ENCODE measurements around the gene HNRNPF.
"Not testable (repeated sequence)": the region's sequence is repeated elsewhere in the genome, so short reads cannot be mapped to it uniquely, and the experiment has no call there.

The HNRNPF gene

GRCh38 chr10:43396061-43396927 lies 12.7 kb downstream of the HNRNPF start:
- peak overlapping the region; percentile 89 for H3K27ac Mint-ChIP-seq
- H3K4me3 Mint-ChIP-seq, result peak overlapping the region; percentile 93
- H3K36me3 Mint-ChIP-seq (ENCODE audit: low read depth), result peaks cover 58% of the 10 kb centered on the region
- no peaks in the 10 kb centered on the region for H3K27me3 Mint-ChIP-seq (ENCODE audit: low read depth)
- H3K9me3 Mint-ChIP-seq, result no peaks in the 10 kb centered on the region
- H3K4me1 Mint-ChIP-seq (ENCODE audit: low read depth), result peaks cover 67% of the 10 kb centered on the region

- Mint-ChIP-seq H3K4me1 (ENCODE audit: low read depth) (peaks cover 64% of the 10 kb centered on the region), H3K4me3 (peak overlapping the region; percentile 93), H3K36me3 (ENCODE audit: low read depth) (peaks cover 61% of the 10 kb centered on the region), H3K27me3 (ENCODE audit: low read depth) (no peaks in the 10 kb centered on the region), H3K27ac (peak overlapping the region; percentile 89), H3K9me3 (no peaks in the 10 kb centered on the region)
Measured at GRCh38 chr10:43395571-43396060, 13.4 kb downstream of the HNRNPF start.

DNA sequence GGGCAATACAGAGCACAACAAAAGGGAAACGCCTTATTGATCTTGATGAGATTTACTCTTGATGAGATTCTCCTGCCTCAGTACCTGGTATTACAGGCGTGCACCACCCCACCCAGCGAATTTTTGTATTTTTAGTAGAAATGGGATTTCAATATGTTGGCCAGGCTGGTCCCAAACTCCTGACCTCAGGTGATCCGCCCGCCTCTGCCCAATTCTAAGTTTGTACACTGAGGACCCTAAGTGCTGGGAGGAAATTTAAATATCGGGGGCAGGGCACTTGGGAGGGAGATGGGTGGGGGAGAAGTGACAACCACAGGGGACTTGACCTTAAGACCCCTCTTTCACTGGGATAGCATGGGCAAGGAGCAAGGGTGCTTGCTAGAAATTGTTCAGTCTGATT lies 14.1 kb downstream of the HNRNPF start:
- H3K36me3 Mint-ChIP-seq (ENCODE audit: low read depth), result peaks cover 66% of the 10 kb centered on the region
- peaks cover 65% of the 10 kb centered on the region for H3K4me1 Mint-ChIP-seq (ENCODE audit: low read depth)
- H3K27ac Mint-ChIP-seq, result peak overlapping the region; percentile 89
- no peaks in the 10 kb centered on the region for H3K9me3 Mint-ChIP-seq
- H3K27me3 Mint-ChIP-seq (ENCODE audit: low read depth), result no peaks in the 10 kb centered on the region
- peak overlapping the region; percentile 93 for H3K4me3 Mint-ChIP-seq

GRCh38 chr10:43393606-43394360 lies 15.2 kb downstream of the HNRNPF start:
- Mint-ChIP-seq H3K36me3 (ENCODE audit: low read depth) (peaks cover 64% of the 10 kb centered on the region), H3K27ac (no peak overlapping the region), H3K4me3 (no peak overlapping the region), H3K27me3 (ENCODE audit: low read depth) (no peaks in the 10 kb centered on the region), H3K4me1 (ENCODE audit: low read depth) (peaks cover 58% of the 10 kb centered on the region), H3K9me3 (no peaks in the 10 kb centered on the region)

DNA sequence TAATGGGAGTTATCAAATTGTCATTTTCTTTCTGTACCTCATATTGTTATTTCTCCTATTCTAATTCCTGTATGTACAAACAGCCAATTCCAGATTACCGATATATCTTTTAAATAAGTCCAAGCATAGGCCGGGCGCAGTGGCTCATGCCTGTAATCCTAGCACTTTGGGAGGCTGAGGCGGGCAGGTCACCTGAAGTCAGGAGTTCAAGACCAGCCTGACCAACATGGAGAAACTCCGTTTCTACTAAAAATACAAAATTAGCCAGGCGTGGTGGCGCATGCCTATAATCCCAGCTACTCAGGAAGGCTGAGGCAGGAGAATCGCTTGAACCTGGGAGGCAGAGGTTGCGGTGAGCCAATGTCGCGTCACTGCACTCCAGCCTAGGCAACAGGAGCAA lies 15.8 kb downstream of the HNRNPF start:
- peak overlapping the region; percentile 27 for H3K27ac Mint-ChIP-seq
- not testable (repeated sequence) for H3K9me3 Mint-ChIP-seq; H3K27me3 Mint-ChIP-seq (ENCODE audit: low read depth); H3K4me3 Mint-ChIP-seq
- H3K36me3 Mint-ChIP-seq (ENCODE audit: low read depth), result peaks cover 69% of the 10 kb centered on the region
- peaks cover 61% of the 10 kb centered on the region for H3K4me1 Mint-ChIP-seq (ENCODE audit: low read depth)

- Mint-ChIP-seq H3K27ac (peak overlapping the region; percentile 27), H3K9me3 (no peaks in the 10 kb centered on the region), H3K36me3 (ENCODE audit: low read depth) (peaks cover 69% of the 10 kb centered on the region), H3K27me3 (ENCODE audit: low read depth) (no peaks in the 10 kb centered on the region), H3K4me1 (ENCODE audit: low read depth) (peaks cover 60% of the 10 kb centered on the region), H3K4me3 (no peak overlapping the region)
Measured at GRCh38 chr10:43392748-43393147, 16.2 kb downstream of the HNRNPF start.

DNA sequence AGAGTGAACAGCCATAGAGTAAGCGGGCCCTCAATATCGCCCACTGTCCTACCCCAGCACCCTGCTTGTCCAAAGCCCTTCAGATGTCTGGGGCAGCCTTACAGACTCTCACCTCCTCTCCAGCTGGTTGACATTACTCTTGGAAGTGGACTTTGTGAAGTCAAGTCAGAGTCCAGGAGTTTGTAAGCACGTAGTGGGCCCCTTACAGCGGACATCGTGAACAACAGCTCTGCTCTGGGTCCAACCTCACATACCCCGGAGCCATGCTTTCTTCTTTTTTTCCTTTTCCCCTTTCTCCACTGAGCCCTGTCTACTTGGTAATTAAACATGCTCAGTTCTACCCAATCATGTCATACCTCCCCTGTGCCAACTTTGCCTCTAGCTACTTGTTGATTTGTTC lies 17.5 kb downstream of the HNRNPF start:
- Mint-ChIP-seq H3K36me3 (ENCODE audit: low read depth) (peaks cover 76% of the 10 kb centered on the region), H3K4me1 (ENCODE audit: low read depth) (peaks cover 66% of the 10 kb centered on the region), H3K27me3 (ENCODE audit: low read depth) (no peaks in the 10 kb centered on the region), H3K4me3 (no peak overlapping the region), H3K9me3 (no peaks in the 10 kb centered on the region), H3K27ac (no peak overlapping the region)

DNA sequence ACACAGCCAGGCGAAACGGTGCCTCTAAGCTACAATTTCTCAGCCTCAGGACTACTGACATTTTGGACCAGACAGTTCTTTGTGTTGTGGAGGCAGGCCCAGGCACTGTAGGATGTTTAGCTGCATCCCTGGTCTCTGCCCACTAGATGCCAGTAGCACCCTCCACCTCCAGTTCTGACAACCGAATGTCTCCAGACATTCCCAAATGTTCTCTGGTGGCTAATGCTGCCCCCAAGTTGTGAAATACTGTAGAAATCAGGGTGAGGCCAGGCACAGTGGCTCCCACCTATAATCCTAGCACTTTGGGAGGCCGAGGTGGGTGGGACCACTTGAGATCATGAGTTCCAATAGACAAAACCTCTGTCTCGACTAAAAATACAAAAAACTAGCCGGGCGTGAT lies 18.2 kb downstream of the HNRNPF start:
- H3K27me3 Mint-ChIP-seq (ENCODE audit: low read depth), result no peaks in the 10 kb centered on the region
- peaks cover 75% of the 10 kb centered on the region for H3K36me3 Mint-ChIP-seq (ENCODE audit: low read depth)
- peak overlapping the region; percentile 49 for H3K27ac Mint-ChIP-seq
- no peaks in the 10 kb centered on the region for H3K9me3 Mint-ChIP-seq
- H3K4me1 Mint-ChIP-seq (ENCODE audit: low read depth), result peaks cover 67% of the 10 kb centered on the region
- no peak overlapping the region for H3K4me3 Mint-ChIP-seq

DNA sequence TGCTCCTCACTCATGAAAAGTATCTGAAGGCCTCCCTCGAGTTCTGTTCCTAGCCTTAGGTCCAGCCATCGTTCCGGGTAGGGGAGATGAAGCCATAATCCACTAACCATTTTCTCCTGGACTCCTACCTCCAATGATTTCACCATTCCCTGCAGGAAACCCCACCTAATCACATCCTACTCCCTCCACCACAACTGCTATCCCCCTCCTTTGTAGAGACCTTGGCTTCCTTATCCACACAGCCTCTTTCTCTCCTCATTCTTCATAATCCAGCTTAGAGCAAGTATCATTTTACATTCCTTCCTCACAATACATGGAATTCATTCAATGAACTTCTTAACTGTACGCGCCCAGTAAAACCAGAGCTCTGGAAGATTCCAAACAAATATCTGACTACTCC lies 18.7 kb downstream of the HNRNPF start:
- no peaks in the 10 kb centered on the region for H3K27me3 Mint-ChIP-seq (ENCODE audit: low read depth)
- peaks cover 66% of the 10 kb centered on the region for H3K4me1 Mint-ChIP-seq (ENCODE audit: low read depth)
- peak overlapping the region; percentile 49 for H3K27ac Mint-ChIP-seq
- no peak overlapping the region for H3K4me3 Mint-ChIP-seq
- H3K36me3 Mint-ChIP-seq (ENCODE audit: low read depth), result peaks cover 75% of the 10 kb centered on the region
- H3K9me3 Mint-ChIP-seq, result no peaks in the 10 kb centered on the region

DNA sequence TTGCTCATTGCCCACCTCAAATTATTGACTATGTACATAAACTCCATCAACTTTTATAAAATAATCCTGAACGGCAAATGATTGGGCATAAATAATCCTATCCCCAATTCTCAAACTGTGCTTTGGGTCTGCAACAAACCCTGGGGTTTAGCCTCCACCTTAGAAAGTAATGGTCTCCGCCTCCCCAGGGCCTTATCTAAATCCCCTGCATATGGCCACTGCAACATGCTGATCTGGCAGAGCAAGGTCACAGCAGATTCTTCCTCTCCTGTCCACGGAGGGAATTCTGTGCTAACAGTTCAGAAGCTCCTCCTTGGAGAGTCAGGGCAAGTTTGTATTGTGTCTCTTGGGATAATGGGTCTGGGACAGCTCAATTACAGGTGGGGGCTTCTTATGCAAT lies 19.1 kb downstream of the HNRNPF start:
- peaks cover 61% of the 10 kb centered on the region for H3K4me1 Mint-ChIP-seq (ENCODE audit: low read depth)
- peaks cover 75% of the 10 kb centered on the region for H3K36me3 Mint-ChIP-seq (ENCODE audit: low read depth)
- H3K27ac Mint-ChIP-seq, result no peak overlapping the region
- H3K4me3 Mint-ChIP-seq, result no peak overlapping the region
- H3K27me3 Mint-ChIP-seq (ENCODE audit: low read depth), result no peaks in the 10 kb centered on the region
- H3K9me3 Mint-ChIP-seq, result no peaks in the 10 kb centered on the region

DNA sequence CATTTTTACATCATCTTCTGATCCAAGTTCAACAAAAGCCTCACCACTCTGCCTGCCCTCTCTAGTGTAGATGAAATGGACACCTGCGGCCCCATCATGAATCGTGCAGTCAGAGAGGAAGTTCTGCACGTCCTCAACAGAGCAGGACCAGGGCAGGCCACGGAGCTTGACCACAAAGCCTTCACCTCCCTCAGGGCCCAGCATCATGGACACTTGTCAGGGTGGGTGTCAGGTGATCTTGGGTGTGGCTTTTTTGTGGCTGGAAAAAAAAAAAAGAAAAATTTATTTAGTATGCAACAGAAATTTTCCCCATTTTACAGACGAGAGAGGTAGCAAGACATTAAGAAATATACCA lies 21.3 kb downstream of the HNRNPF start:
- no peak overlapping the region for H3K4me3 Mint-ChIP-seq
- no peaks in the 10 kb centered on the region for H3K27me3 Mint-ChIP-seq (ENCODE audit: low read depth)
- H3K9me3 Mint-ChIP-seq, result no peaks in the 10 kb centered on the region
- no peak overlapping the region for H3K27ac Mint-ChIP-seq
- peaks cover 67% of the 10 kb centered on the region for H3K36me3 Mint-ChIP-seq (ENCODE audit: low read depth)
- peaks cover 44% of the 10 kb centered on the region for H3K4me1 Mint-ChIP-seq (ENCODE audit: low read depth)

DNA sequence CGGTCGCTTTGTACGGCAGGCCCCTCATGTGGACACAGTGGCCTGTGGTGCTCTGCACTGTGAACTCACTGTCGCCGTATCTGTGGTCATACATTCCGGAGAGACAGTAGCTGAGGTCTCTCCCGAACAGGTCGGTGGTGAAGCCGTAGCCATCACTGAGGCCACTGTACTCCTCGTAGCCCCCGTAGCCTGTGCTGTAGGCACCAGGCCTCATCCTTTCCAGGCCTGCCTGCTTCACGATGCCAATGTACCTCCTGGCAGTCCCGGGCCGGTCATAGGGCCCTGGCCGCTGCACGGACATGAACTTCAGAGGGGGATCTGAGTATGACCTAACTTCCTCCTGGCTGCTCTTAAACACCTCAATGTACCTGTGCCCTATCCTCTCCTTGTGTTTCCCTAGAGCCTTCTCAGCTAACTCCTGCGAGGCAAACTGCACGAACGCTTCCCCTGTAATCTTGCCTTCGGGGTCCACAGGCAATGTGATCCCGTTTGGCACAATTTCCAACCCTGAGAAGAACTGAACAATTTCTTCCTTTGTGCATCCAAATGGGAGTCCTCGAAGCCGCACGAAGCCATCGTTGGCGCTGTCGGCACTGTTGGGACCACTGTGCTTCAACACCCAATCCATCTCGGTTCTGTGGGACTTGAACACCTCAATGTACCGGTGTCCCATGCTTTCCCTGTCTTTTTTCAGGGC lies 21.9 kb downstream of the HNRNPF start:
- Mint-ChIP-seq H3K27ac (no peak overlapping the region), H3K36me3 (ENCODE audit: low read depth) (peaks cover 63% of the 10 kb centered on the region), H3K4me3 (no peak overlapping the region), H3K27me3 (ENCODE audit: low read depth) (no peaks in the 10 kb centered on the region), H3K9me3 (no peaks in the 10 kb centered on the region), H3K4me1 (ENCODE audit: low read depth) (peaks cover 40% of the 10 kb centered on the region)

DNA sequence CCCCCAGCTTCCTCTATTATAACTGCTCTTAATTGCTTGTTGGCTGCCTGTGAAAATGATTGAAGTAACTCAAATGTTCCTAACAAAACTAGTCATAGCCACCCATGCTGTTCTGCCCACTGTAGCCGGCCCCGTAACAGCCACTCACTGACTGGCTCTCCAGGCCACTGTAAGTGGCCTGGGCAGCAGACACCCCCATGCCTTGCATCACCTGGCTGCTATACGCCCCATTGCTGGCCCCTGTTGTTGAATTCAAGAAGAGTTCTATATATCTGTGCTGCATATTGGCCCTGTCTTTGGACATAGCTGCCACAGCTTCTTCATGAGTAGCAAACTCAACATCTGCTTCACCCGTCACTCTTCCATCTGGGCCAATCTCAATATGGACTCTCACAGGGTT lies 22.4 kb downstream of the HNRNPF start:
- H3K9me3 Mint-ChIP-seq, result no peaks in the 10 kb centered on the region
- no peak overlapping the region for H3K4me3 Mint-ChIP-seq
- no peak overlapping the region for H3K27ac Mint-ChIP-seq
- no peaks in the 10 kb centered on the region for H3K27me3 Mint-ChIP-seq (ENCODE audit: low read depth)
- peaks cover 36% of the 10 kb centered on the region for H3K4me1 Mint-ChIP-seq (ENCODE audit: low read depth)
- H3K36me3 Mint-ChIP-seq (ENCODE audit: low read depth), result peaks cover 60% of the 10 kb centered on the region

- Mint-ChIP-seq H3K4me1 (ENCODE audit: low read depth) (peaks cover 33% of the 10 kb centered on the region), H3K27ac (peak overlapping the region; percentile 22), H3K36me3 (ENCODE audit: low read depth) (peaks cover 52% of the 10 kb centered on the region), H3K4me3 (no peak overlapping the region), H3K9me3 (no peaks in the 10 kb centered on the region), H3K27me3 (ENCODE audit: low read depth) (no peaks in the 10 kb centered on the region)
Measured at GRCh38 chr10:43385412-43386004, 23.5 kb downstream of the HNRNPF start.

All from T-helper 1 cell treated with Interleukin-12 subunit alpha and Interleukin-12 subunit beta and Interleukin-4 antibody, amounts not matched to agents 30 μg/mL and 1 μg/mL, for 36 hours (primary cell).